HG02798 (cell line): ENCODE data around the gene LPAR1.
A peak's percentile ranks its signal among the peaks of the same experiment; 100 is the strongest.
"Not testable (repeated sequence)": the region's sequence is repeated elsewhere in the genome, so short reads cannot be mapped to it uniquely, and the experiment has no call there.

Experiments
- ATAC-seq: cut with Tn5 transposase; IDR thresholded peaks from one replicate; pipeline ENCODE4 v1.9.1; 2021; ENCODE audit warnings: mild to moderate bottlenecking; ENCODE audit not compliant: unreplicated experiment, poor library complexity

The LPAR1 gene

DNA sequence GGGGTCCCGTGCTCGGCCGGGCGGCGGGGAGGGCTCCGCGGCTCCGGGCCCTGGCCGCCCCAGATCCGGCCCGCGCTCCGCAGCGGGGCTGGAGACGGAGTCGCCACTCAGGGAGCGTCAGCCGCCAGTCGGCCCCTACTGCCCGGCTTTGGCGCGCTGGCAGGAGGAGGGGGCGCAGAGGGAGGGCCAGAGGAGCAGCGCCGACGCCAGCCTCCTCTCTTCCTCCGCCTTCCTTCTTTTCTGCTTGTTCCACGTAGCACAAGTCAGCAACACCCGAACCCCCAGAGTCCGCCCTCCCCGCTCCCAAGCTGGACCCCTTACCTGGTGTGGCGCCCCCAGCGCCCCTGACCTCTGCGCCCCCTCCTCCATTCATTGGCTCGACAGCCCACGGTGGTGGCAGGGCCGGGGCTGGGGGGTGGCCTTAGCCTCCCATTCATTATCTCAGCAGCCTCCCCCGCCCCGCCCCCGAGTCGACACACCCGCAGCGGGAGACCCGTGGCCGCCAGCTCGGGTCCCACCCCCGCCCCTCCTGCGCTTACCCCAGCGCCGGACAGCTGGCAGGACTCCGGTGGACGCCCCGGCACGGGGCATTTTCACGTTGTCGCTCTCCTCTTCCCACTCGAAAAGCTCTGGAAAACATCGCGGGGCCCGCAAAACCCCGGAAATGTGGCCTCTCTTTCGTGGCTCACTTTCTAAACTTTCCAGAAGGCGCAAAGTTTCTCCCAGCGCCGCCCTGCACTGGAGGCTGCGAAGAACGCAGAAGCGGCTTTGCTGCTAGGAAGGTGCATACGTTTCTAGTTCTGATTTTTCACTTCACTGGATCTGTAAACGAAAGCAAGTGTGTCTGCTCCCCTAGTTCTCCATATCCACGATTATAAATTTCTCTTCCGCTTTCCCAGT is at the start of gene LPAR1:
Gene LPAR1 (minus strand): TSS at position 140 of the 900 bp plus-strand sequence. CDS start 66,353 bp downstream, outside the sequence.
- ATAC-seq, result peak; percentile 27

- peak; percentile 68 for ATAC-seq
These were observed 40.2 kb upstream of the LPAR1 start for GRCh38 chr9:111078391-111079038.

DNA sequence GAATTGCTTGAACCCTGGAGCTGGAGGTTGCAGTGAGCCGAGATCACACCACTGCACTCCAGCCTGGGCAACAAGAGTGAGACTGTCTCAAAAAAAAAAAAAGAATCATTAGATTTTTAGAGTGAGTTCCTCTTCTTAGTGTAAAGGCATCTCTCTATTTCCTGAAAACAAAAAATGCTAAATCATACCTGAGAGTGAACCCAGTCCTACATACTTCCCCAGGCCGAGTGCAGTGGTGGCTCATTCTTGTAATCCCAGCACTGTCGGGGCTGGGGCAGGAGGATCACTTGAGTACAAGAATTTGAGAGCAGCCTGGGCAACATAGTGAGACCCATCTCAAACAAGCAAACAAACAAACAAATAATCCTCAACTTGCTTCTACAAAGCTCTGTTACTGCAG is 38.2 kb upstream of the LPAR1 start:
- peak; percentile 37 for ATAC-seq

- no peak for ATAC-seq
These were observed 37.8 kb upstream of the LPAR1 start for GRCh38 chr9:111076042-111076441.

- no peak for ATAC-seq
These were observed 36.1 kb upstream of the LPAR1 start for GRCh38 chr9:111074395-111074794.

GRCh38 chr9:111069183-111069582 is 30.9 kb upstream of the LPAR1 start:
- ATAC-seq, result no peak

DNA sequence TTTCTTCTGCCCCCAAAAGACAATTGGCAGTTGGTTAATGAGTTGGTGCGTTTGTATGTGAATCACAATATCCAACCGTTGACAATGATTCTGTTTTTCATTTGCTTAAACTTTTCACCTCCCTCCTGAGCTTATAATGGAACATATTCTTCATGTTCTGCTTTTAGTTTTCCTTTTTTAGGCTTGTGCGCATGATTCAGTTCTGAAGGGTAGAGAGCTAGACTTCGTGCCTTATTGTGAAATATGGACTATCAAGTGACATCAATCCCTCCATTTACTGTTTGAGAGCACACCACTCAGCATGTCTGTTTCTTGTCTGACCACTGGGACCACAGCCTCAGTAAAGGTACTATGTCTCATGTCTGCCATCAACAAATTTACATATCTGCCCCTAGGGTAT is 30.5 kb upstream of the LPAR1 start:
- ATAC-seq, result no peak

- ATAC-seq, result no peak
These were observed 30.1 kb upstream of the LPAR1 start for GRCh38 chr9:111068383-111068730.

- ATAC-seq, result no peak
These were observed 28.2 kb upstream of the LPAR1 start for GRCh38 chr9:111066468-111066867.

- ATAC-seq, result no peak
These were observed 27.1 kb upstream of the LPAR1 start for GRCh38 chr9:111065414-111065813.

DNA sequence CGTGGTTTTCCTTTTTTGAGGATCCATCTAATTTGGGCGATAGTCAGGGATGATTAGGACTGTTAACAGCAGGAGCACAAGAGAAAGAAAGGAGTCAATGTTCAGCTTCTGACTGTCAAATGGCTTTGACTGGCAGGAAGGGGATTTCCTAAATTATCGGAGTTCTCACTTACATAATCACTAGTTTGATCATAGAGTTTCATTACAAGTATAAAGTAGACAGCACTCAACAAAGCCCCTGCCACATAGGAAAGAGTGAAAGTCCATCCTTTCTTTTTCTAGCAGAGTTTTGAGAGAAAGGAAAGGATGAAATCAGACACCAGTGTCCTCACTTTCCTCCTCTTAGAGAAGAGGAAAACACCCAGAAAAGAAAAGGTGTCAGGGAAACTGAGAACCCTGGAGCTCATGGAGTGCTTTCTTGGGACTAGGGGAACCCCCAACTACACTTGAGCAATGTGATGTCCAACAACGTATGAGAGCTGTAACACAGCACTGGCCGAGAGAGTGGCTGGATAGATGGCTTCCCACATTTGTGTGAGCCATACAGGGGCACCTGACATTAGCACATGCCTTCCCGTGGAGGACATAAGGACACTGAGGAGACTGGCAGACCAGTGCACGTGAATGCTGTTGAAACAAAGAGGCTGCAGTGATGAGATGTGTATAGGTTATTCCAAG is 26.0 kb upstream of the LPAR1 start:
- no peak for ATAC-seq

DNA sequence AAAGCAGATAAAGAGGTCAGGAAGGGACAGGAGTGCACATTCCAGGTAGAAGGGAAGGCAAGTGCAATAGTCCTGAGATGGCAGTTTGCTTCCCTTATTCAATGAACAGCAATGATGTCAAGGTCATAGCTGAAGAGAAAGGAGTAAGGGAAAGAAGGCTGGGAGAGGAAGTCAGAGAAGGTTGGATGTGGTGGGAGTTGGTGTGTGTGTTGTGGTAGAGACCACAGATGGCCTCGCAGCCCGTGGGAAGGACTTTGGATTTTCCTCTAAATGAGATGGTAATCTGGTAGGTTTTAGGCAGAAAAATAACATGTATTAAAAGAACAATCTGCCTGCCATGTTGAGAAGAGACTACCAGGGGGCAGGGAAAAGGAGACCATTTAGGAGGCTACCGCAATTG is 25.1 kb upstream of the LPAR1 start:
- no peak for ATAC-seq

DNA sequence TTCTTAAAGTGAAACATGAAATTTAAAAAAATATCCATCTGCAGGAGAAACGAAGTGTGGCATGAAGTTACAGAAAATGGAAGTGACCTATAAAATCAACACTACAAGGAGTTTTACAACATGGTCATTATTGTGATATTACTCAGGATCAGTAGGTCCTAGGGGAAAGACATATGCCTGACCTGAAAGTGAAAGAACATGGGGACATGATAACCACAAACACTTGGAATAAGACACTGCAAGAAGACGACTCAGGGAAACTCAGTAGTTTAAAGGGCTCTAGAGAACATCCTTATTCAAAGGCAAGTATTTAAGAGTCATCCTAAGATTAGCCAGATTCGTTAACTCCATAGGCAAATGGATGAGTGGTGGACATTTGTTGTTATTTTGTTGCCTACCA is 19.9 kb upstream of the LPAR1 start:
- no peak for ATAC-seq

DNA sequence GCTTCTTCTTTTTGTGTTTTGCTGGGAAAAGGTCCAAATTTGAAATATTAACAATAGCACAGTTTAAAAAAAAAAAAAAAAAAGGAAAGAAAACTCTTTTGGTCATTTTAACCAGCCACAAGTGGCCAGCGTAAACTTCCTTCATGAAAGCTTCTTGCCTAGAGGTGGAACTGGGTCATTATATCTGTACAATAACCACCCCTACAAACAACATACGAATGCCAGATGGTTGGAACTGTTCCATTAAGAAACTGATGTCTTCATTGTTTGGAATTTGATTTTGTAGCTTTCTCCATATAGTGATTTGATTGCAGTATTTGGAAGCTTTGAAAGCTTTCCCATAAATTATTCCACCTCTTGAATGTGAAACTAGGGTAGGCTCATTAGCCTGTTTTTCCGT is 18.3 kb upstream of the LPAR1 start:
- no peak for ATAC-seq

DNA sequence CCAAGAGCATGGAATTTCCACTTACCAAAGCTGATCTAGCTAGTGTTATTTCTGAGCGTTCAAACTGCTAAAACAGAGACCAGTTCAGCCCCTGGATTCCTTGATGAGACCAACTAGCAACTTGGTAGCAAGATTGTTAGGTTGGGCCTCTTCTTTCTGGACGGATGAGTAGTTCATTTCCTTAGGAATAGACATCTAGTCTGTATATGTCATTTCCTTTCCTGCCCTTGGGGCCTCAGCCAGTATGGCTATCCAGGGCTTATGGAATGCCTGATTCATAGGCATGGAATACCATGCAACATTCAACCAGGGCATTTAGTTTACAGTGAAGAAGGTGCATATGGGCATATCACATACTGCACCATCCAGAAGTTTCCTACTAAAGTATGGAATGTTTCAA is 14.5 kb upstream of the LPAR1 start:
- no peak for ATAC-seq

- no peak for ATAC-seq
These were observed 13.1 kb upstream of the LPAR1 start for GRCh38 chr9:111051400-111051799.

DNA sequence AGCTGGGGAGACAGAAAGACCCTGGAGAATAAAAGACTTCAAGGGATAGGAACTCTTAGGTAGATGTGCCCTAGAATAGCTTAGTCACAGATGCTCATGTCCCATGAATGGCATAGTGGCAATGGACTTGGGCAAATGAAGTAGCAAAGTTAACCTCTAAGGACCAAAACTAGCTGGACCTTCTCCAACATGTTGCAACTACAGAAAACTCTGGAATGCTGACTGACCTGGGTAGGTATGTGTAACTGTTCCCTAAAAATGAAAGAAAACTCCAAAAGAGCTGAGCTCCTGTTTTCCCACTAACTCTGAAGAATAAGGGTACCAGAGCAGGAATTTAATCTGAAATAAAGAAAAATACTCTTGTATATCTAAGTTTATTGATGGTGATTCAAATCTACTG is 12.5 kb upstream of the LPAR1 start:
- no peak for ATAC-seq

- ATAC-seq, result not testable (repeated sequence)
These were observed 9.0 kb upstream of the LPAR1 start for GRCh38 chr9:111047287-111047686.

DNA sequence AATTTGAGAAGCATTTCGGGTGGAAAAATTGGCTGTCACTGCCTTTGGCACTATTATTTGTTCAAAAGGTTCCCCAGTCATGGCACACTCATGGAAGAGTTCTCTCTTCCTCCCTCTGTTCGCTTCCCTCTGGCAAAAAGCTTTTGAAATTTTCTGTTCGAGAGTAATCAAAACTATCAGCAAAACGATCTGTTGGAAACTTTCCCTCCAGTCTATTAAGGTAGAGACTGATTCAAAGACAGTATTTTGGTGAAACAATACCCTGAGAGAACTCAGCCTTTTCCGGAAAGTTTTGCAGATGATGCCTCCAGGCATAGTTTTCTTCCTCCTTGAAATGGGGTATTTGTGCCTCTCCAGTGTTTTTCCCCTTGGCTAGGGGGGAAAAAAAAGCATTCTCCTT is 3.6 kb upstream of the LPAR1 start:
- no peak for ATAC-seq

DNA sequence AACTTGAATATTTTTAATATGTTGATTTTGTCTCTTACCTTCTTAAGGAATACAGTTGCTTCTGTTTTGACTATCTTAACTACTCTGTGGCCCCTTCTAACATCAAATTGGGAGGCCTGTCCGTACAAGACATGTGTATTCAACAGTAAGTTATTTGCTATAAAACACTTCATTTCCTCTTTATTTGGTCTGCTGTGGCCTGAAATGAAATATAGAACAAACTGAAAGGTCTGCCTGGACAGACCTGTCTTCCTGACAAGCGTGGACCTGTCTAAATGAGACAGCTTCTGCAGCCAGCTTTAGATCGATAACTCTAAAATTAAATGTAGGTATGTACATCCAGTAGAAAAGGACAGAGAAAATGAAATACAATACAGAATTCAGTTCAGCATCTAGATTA is 2.2 kb upstream of the LPAR1 start:
- no peak for ATAC-seq

GRCh38 chr9:111039231-111039906 is 1.1 kb upstream of the LPAR1 start:
- ATAC-seq, result peak; percentile 36
